Measurements from ENCODE around the gene DCP1A.
A peak's percentile ranks its signal among the peaks of the same experiment; 100 is the strongest.
"Not testable (repeated sequence)": the region's sequence is repeated elsewhere in the genome, so short reads cannot be mapped to it uniquely, and the experiment has no call there.

Gene DCP1A

DNA sequence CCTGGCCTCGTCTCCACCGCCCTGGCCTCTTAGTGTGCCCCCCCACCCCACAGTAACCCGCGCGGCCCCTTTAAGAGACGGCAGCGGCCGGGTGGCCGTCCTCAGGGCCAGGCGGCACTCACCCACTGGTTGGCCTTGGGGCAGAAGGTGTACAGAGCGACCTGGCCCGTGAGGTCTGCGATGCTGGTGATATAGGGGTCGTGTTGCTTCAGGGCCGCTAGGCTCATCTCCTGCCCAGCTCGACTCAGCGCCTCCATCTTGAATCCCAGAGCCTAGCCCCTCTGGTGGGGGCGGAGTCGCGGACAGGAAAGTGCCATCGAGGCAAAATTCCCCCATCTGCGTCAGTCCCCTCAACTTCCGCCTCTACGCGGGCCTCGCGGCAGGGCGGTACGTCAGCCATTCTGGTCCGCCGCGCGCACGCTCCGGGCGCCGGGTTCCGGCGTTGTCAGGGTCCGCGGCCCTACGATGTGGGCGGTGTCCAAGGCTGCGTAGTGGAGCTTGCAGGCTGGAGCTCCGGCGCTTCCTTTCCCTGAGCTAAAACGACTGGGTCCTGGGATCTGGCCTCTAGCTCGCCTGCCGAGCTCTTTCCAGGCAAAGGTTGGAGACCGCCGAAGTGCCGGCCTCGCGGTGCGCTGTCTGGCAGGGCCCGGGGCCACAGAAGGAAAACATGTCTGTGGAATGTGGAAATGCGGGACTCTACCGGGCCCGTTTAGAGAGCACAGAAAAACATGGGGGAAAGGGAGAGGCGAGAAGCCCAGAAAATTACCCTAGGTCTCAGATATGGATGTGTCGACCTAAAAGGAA is at the start of gene DCP1A:
TSS of gene DCP1A (minus strand) at position 283 of the 804 bp plus-strand sequence. CDS start at position 257, 26 bp downstream.
- peak; percentile 82 for FAIRE-seq

DNA sequence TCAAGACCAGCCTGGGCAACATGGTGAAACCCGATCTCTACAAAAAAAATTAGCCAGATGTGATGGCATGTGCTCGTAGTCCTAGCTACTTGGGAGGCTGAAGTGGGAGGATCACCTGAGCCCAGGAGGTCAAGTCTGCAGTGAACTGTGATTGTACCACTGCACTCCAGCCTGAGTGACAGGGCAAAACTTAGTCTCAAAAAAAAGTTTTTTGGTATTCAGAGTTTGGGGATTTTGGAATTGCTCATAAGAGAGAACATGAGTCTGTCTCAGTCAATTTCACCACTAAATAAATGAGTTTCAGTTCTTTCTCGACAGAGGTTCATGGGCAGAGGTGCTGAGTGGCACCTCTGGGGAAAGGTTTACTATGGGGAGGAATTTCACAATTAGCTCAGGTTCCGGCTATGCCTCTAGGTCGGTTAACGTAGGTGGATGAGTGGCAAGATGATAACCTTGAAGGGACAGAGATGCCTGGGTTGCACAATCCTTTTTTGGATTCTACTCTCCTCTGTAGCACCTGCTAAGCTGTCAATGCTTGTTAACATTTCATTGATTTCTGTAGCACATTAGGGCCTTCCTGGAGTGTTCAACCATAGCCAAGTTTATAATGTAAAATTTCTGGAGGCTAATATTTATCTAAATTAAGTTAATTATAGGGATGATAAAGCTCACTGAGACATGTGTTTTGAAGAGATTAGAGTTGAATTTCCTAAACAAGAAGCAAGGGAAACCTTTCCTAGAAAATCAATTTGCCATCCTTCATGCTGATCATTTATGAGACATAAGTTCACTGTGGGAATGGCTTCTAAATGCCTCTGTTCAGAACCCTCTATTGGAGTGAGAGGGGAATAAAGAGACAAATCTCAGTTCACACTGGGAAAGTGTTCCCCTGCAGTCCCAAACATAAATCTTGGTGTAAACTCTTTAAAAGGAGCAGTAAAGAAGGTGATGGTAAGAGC is 37.4 kb upstream of the DCP1A start:
- FAIRE-seq: no peak

DNA sequence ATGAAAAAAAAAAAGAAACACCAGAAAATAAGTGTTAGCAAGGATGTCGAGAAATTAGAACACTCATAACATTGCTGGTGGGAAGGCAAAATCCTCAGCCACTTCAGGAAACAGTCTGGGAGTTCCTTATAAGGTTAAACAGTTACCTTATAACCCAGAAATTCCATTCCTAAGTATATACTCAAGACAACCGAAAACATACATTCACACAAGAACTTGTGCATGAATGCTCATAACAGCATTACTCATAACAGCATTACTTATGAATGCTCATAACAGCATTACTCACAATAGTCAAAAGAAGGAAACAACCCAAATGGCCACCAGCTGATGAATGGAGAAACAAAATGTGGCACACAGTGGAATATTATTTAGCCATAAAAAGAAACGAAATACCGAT is 34.8 kb upstream of the DCP1A start:
- no peak for FAIRE-seq

DNA sequence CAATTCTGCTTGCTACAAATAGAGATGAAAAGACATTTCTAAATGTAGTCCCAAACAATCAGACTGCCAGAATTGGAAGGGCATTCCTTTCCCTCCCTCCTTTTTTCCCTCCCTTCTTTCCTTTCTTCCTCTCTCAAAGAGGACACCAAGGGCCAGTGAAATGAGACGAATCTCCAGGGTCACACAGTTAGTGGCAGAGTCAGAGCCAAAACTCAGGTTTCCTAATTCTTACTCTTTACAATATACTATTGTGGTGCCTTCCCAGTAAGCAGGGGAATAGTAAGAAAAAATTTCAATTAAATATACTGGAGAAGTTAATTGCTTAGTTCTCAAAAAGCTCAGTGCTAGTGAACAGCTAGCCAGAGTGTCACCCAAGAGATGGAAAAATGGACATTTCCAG is 33.0 kb upstream of the DCP1A start:
- FAIRE-seq: no peak

DNA sequence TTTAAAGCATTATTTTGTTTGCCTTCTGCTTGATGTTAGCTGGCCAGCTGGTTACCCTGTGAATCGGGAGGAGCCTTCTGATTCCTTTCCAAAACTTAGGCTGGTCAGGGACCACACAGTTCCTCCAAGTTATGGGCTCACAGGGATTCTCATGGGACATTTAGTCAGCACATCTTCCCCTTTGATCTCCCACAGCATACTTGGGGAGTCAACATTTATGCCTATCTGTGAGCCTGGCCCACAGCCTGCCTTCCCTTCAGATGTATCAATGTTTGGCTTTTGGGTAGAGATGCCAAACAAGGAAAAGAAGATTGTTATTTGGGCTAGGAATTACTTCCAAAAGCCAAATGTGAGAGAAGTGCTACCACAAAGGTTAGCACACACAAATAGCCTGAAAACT is 32.6 kb upstream of the DCP1A start:
- no peak for FAIRE-seq

DNA sequence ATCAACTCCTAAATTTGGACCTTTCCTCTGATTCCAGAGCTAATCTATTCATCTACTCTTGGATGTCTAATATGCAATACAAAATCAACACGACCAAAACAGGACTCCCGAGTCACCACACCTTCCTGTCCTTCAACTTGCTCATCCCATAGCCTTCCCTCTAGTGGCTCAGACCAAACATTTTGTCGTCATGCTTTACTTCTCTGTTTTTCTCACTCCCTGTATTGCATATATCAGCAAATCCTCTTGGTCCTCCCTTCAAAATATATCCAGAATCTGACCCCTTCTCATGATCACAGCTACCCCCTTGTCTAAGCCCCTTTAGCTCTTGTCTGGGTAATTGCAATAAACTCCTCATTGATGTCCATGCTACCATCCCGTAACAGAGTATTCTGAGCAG is 30.5 kb upstream of the DCP1A start:
- no peak for FAIRE-seq

DNA sequence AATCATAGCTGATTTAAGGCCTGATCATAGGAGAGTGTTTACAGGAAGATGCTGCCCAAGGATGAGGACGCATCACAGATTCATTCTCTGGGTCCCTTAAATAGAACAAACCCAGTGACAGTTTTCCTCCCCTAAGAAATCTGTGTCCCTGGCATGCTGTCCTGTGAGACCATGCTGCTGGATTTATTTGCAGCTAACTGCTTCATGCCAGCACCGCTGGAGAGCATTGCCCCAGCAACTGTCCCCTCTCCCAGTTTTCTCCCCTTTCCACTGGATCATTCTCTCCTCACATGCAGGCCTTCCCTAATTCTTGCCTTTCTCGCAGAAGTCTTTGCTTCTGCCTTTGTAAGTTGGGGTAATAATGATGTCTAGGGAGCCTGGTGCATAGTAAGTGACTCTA is 29.3 kb upstream of the DCP1A start:
- no peak for FAIRE-seq

DNA sequence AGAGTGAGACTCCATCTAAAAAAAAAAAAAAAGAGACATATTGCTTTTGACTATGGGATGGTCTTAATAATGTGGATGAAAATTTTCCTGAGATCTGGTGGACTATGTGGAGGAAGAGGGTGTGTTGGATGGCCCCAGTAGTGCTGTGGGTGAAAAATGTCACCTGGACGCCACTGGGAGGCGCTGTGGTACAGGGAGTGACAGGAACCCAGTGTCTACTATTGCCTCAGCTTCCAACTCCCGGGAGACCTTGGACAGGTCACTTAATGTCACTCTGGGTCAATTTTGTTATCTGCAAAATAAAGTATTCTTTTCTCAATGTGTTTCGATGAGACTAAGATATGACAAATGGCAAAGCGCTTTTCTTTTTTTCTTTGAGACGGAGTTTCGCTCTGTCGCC is 27.7 kb upstream of the DCP1A start:
- FAIRE-seq: no peak

DNA sequence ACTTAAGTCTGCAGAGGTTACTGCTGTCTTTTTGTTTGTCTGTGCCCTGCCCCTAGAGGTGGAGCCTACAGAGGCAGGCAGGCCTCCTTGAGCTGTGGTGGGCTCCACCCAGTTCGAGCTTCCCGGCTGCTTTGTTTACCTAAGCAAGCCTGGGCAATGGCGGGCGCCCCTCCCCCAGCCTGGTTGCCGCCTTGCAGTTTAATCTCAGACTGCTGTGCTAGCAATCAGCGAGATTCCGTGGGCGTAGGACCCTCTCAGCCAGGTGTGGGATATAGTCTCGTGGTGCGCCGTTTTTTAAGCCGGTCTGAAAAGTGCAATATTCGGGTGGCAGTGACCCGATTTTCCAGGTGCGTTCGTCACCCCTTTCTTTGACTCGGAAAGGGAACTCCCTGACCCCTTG is 23.4 kb upstream of the DCP1A start:
- not testable (repeated sequence) for FAIRE-seq

DNA sequence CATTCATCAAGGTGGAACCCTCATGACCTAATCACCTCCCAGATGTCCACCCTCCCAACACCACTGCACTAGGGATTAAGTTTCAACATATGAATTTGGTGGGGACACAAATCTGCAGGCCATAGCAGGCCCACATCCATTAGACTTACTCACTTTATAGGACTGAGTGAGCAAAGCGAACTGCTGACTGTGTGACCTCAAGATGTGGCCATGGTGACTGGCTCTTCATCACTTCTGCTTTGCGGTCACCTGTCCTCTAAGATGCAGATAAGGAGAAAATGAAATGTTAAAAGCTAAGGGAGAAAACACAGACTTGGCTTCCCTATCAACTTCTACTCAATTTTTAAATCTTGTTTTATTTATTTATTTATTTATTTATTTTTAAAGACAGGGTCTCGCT is 14.5 kb upstream of the DCP1A start:
- no peak for FAIRE-seq

DNA sequence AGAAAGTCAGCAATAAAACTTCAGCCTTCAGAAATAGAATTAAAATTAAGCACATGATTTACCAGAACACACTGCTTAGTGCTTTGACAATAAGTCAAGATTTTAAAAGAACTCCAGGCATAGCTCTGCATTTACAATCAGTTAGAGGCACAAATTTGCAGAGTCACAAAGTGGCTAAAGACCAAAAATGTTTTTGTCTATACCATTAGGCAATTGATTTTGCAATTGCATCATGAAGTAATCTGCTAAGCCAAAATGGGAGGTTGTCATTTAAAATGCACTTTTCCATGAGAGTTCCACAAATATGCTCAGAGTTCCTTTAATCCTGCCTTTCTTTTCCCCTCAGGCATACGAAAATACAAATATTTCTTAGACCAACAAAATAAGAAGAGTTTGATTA is 10.1 kb upstream of the DCP1A start:
- FAIRE-seq: no peak

DNA sequence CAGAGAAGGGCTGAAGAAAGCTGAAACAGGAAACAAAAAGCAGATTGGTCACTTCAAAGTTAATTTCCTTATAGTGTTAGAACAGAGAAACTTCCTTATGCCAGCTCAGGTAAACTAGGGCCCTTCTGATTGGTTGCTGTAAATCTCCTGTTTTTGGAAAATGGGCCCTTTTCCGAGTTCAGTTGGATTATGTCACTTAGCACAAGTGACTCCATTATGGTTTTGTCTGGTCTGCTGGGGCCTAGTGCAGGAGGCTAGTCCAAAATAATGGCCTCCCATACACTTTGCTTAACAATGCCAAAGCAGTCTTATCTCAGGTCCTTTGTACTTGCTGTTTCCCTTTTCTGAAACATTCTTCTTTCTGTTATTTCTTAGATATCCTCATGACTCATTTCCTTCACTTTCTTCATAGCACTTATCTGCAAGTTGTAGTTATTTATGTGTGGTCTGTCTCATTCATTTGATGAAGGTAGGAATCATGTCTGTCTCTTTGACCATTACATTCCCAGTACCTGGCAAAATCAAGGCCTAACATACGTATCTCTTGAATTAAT is 7.7 kb upstream of the DCP1A start:
- FAIRE-seq: no peak

DNA sequence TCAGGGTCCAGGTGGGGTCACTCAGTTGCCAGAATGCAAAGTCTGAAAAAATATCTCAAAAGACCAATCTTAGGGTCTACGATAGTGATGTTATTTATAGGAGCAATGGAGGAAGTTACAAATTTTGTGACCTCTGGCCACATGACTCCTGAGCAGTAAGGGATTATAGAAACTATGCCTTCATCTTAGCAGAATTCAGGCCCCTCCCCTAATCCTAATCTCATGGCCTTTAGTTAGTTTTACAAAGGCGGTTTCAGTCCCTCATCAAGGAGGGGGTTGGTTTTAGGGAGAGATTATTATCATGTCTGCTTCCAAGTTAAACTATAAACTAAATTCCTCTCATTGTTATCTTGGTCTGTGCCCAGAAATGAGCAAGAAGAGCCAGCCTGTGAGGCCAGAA is 5.9 kb upstream of the DCP1A start:
- FAIRE-seq: no peak

DNA sequence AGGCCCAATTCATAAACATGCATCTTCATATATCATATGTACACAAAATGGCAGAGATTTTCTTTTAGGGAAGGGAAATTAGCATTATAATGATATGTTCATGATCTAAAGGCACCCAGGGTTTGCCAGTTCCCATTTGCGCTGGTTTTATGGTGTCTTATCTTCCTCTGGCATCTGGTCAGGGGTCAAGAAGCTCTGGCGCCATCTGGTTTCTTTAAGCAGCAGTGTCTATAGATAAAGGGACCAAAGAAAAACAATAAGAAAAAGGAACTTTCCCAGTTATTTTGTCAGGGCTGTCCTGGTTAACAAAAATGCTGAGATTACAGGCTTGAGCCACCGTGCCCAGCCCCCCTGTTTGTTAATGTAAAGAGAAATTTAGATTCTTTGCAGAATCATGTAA is 3.3 kb upstream of the DCP1A start:
- FAIRE-seq: no peak

DNA sequence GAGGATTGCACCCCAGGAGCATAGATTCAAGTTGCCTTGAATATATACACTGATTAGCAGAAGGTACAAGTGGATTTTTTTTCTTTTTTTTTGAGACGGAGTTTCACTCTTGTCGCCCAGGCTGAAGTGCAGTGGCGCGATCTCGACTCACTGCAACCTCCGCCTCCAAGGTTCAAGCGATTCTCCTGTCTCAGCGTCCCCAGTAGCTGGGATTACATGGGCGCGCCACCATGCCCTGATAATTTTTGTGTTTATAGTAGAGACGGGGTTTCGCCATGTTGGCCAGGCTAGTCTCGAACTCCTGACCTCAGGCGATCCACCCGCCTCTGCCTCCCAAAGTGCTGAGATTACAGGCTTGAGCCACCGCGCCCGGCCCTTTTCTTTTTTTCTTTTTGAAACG is 775 bp upstream of the DCP1A start:
- not testable (repeated sequence) for FAIRE-seq

DNA sequence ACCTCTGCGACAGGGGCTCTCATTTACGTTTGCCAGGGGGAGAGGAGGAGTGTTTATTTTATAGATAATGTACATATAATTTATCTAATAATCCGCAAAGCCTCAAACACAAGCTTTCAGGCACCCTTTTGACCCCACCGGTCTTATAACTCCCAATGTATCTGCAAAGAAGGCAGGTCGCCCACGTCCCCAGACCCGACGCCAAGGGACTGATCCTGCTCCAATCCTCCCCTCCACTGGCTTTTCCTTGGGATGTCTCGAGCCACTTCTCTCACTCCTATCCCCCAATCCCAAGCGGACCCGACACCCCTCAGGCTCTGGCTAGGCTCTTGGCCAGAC is 452 bp downstream of the DCP1A start:
- FAIRE-seq: no peak

DNA sequence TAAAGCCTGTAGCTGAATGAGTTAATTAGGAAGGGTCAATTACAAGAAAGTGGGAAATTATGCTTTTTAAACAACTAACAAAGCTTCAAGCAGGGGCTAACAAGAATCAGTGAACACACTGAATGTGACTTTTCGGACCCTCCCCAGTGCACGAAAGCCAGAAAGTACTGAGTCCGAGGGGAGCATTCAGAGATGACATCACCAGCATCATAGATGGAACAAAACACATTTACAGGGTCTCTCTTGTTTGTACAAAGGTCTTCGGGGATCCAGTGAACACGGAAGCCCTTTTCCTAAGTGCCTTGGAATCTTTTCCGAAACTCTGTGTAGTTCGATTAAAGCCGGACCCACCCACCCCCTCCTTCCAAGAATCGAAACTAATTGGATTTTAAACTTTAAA is 829 bp downstream of the DCP1A start:
- no peak for FAIRE-seq

DNA sequence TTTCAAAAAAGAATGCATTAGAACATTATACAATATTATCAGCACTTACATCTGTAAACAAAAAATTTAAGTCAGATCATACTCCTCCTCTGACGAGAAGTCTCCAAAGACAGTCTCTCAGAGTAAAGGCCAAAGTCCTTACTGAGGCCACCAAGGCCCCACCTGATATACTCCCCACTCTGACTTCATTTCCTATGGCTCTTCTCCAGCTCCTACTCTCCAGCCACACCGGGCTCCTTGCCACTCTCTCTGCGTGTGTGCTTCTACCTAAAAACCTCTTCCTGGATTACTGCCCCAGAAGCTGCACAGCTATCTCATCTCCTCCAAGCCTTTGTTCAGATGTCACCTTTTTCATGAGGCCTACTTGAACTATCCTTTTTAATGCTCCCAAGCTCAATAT is 5.0 kb downstream of the DCP1A start:
- FAIRE-seq: no peak

DNA sequence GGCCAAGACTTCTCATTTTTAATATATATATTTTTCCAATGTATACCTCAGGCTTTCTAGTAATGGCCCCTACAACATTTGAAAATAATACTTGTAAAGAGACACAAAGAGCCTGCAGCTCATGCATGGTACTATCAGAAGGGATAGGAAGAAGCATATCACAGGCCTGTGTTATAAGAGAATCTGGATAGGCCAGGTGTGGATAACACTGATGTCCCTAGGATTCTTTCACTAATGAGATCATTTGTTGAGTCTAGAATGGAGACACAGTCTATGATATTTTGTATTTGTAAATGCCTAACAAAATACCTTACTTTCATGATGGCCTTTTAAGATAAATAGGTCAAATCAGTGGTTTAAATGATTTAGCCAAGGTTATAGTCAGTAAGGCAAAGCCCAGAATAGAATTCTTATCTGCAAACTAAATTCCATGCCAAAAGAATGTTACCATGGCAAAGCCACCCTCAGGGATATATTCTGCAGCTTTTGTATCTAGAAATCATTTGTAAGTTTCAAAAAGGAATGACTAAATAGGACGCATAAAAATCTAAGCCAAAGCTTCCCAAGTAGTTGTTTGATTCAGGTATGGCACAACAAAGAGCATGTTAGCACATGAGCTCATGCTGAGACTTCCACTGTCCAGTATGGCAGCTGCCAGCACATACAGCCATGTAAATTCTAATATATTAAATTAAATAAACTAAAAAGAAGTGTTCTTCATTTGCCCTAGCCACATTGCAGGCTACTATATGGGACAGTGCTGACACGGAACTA is 10.0 kb downstream of the DCP1A start:
- FAIRE-seq: no peak

DNA sequence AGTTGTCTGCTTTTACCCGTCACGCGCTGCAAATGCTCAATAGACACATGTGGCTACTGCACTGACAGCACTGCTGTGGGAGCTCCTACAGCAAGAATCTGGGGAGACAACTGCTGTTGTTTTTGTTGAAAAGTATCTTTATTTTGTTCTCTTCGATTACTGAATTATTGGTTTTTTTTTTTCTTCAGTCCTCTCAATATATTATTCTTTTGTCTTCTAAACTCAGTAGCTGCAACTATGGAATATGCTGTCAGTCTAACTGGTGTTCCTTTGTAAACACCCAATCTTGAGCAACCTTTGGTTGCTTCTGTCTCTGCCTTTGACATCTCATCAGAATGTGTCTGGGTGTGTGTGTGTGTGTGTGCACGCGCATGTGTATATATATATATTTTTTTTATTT is 12.6 kb downstream of the DCP1A start:
- FAIRE-seq: no peak

DNA sequence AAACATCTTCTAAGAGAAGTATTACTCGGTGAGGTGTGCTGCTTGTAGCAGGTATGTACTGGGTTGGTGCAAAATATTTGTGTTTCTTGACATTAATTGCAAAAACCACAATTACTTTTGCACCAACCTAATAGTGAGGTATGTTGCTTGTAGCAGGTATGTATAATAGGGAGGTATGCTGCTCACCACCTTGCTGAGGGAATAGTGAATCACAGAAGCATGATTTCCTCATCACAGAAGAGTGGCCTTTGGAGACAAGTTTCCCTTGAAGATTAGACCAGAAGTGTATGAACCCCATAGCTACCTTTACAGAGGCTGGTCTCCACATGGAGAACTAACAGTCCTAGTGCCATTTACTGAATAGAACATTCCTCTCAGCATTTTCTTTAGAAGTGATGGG is 15.5 kb downstream of the DCP1A start:
- FAIRE-seq: no peak

DNA sequence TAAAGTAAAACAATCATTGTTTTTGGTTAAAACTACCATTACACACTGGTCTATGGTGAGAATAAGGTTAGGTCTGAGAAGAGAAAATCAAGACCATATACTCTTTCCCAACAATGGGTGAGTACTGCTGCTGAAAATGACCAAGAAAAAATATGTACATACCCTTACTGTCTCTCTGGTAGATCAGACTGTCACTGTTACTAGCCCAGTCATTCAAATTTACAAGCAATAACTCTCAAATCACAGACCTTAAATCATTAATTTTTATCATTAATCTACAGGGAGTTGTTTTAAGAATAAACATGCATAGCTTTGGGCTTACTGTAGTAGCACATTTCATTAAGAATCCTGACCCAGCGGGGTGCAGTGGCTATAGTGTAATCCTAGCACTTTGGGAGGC is 17.4 kb downstream of the DCP1A start:
- no peak for FAIRE-seq

DNA sequence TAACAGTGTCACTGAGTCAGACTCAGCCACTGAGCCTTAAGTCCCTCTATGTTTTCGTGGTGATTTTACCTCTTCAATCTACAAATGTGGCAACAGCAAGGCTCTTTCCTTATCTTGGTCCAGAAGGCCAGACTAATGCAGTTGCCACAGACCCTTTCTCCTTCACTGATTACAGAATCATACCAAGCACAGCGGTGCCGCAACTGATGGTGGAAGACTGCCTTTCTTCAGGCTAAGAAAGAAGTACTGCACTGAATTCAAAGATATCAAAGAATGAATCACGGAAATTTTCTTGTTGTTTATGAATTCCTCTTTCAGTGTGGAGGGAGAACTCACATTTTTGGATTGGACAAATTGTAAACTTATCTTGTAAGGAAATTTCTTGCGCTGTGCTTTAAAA is 18.6 kb downstream of the DCP1A start:
- no peak for FAIRE-seq

Measured in G401.6 (cell line).